Retina (tissue), 1 donor: ENCODE data around the gene ZNF343.
"Not testable (repeated sequence)": the region's sequence is repeated elsewhere in the genome, so short reads cannot be mapped to it uniquely, and the experiment has no call there.

Source experiments
- DNase-seq: peaks from one replicate; pipeline ENCODE4 v3.0.0-alpha.2; 2016

The ZNF343 gene

DNA sequence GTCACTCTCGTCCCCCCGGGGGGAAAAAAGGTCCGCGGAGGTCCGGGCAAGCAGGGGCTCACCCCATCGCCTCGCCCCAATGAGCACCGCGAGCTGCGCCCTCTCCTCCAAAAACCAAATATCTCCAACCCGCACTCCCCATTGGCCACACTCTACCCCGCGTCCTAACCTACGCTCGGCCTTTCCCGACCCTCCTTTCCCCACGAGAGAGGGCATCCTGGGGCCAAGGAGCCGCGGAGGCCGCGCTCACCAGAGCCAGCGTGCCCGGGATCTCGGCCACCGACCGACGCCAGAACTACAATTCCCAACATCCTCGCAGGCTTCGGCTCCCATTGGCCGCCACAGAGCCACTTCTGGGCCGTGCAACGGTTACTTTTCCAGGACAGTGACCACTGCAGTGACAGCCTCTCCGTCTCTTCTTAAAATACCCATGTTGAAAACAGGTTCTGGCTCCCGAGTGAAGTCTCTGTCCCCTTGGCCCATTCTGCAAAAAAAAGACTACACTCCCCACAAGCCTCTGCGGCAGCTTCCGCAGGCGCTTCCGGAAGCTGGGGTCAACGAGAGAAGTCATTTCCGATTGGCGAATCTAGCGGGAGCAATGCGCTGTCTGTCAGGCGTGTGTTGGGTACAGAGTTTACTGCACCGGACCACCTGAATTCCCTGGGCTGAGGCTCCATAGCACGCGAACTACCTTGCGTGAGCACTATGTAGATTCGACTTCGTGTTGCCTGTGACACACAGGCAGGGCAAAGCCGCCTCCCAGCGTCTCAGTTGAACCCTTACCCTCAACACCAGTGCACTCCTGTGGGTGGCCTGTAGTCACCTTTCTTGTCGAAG is at the start of gene ZNF343:
Gene ZNF343 (minus strand): TSS at position 285 of the 837 bp plus-strand sequence. CDS start 15,020 bp downstream, outside the sequence.
- peak; percentile 99 for DNase-seq

DNA sequence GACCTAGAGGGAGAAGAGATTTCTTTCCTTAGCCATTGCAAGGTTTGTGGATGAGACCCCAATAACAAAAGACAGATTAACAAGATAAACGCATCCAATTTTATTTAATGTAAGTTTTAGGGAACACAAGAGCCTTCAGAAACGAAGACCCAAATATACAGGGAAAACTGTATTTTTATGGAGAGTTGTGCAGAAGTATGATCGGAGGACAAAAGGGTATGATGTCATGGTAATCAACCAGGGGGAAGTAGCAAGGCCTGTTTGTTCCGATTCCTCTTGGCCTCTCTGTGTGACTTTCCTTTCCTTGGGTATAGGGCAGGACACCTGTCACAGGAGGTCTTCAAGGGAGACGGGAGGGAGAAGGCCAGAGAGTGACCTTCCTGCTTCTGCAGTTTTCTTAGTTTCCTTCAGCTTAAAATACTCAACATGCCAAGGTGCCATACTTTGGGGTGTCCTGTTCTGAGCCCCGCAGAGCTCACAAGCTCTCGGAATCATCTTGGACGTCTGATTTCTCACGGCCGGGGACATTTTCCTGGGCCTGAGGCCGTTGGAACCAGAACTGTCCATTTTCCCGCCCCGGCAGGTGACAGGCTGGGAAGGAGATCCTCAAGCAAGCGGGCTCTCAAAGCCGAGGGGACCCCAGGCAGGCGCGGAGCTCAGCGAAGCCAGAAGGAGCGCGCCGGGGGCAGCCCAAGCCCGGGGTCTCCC is 49.3 kb upstream of the ZNF343 start:
- DNase-seq, result no peak

DNA sequence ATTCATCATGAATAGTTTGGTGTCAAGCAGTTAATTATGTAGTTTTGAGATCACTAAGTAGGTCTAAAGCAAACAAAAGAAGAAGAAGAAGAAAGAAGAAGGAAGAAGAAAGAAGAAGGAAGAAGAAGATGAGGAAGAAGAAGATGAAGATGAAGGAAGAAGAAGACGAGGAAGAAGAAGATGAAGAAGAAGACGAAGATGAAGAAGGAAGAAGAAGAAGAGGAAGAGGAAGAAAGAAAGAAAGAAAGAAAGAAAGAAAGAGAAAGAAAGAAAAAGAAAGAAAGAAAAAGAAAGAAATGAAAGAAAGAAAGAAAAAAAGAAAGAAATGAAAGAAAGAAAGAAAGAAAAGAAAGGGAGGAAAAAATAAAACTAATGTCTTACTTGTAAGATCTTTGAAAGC is 36.9 kb upstream of the ZNF343 start:
- no peak for DNase-seq

DNA sequence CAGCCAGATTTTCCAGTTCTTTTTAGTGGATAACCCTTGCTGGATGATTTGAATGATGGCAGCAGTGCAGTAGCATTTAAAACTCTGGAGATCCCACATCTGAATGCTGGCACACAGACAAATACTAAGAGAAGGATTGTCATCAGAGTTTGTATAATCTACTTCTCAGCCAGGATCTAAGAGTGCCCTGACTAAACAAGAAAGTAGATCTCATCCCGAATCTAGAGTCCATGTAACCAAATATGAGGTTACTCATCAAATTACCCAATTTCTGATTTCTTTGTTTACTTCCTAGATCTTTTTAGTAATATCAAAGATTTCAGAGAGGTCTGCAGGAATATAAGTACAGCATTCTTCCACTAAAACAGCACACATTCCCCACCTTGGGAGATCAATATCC is 35.5 kb upstream of the ZNF343 start:
- DNase-seq, result no peak

DNA sequence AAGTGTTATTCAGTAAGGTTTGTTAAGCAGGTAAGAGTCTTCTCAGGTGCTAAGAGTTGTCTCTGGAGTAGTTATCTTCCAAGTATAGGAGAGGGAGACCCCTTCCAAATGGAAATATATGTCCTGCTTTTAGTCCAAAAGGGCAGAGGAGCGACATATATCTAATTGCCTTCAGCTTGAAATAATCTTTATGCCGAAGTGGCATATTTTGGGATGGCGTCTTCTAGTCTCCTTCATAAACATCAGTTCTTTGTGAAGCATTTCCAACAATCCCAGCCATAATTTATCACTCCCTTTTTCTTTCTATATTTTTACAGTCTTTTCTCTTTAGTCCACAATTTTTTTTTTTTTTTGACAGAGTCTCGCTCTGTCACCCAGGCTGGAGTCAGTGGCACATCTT is 33.6 kb upstream of the ZNF343 start:
- DNase-seq, result no peak

DNA sequence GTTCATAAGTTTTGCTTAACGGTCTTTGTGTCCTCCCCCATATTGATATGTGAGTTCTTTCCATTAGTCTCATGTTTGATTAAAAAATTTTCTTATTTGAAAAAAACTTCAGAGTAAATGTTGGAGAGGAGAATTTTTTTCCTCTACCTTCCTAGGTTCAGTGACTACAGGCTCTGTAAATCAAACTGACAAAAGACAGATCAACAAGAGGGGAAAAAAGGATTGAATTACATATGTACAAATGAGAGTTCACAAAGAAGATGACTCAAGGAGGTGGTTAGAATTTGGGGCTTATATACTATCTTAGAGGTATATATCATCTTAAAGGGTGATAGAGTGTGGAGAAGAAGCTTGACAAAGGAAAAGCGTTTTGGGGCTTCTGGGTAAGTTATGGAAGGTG is 33.2 kb upstream of the ZNF343 start:
- DNase-seq, result no peak

DNA sequence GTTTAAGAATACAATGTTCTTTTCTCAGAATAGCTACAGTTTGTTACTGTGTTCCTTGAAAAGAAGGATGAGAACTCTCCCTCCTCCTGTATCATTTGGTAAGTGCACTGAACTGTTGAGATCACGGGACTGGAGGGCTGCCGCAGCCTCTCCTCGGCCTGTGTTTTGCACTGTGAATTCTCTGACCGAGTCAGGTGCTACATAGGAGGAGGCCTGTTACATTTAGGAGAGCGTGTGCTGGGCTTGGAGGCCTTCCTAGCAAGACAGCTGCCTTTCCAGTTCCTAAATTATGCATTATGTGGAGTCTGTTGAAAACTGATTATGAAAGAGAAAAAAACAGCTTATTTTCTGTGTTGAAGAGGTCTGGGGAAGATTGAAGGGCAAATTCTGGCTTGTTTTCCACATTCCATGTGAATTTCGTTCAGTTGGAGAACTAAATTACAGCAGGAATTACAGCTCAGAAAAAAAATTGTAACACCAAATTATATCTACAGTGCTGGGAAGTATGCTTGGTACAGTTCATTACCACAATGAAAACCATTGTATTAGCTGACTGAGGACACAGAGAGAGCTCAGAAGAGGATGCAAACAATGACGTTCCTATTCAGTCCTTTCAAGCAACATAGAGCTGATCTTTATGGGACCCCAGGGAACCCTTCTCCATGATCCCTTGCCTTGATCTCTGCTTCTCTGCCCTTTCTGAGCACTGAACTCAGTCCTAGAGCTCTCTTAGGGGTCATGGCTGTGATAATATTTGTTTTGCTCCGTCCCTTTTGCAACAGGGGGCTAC is 30.4 kb upstream of the ZNF343 start:
- DNase-seq, result peak; percentile 40

DNA sequence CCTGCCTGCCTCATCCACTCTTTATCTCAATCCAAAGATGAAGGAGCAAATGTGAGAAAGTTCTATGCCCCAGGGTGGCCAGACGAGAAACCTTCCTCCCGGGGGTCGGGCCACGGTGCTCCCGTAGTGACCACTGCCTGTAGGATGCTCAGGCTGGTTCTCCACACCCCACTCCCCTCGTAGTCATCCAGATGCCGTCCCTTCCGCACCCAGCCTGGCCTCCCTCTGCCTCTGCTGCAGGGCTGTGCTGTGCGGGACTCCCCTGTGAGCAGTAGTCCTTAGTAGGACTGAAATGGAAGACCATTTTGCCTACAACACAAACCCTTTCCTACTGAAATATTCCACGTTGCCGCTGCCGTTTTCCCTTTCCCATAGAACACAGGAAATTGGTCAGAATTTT is 29.6 kb upstream of the ZNF343 start:
- DNase-seq, result no peak

DNA sequence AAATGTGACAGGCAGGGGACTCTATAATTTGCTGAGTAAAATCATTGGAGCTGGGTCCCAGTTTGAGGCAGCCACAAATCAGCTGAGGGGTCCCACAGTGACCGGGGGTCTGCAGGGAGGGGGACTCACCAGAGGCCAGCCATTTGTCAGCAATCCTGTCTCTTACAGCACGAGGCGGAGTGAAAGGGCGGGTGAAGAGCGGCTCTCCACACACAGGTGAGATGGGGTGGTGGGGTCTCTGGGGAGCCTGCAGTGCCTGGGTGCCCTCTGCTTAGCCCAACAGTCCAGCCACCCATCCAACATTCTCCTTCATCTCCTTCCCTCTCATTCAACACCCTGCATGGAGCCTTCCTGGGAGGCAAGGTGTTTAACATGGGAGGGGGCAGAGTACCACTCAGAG is 28.4 kb upstream of the ZNF343 start:
- DNase-seq, result no peak

DNA sequence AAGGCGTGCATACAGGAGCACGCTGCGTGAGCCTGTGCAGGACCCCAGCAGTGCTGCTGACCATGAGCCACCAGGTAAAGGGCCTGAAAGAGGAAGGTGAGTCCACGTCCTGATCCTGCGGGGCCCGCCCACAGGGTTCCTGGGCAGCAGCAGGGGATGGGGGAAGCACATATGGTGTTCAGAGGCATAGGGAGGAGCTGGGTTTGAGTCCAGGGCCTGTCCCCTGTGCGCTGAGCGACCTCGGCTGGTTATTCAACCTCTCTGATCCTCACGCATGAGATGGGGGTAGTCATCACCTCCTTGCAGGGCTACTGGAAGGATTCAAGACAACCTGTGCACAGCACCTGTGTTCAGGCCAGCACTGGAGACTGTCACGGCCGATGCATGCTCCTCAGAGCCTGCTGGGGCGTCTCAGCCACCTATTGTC is 27.9 kb upstream of the ZNF343 start, which contains the start of gene TMC2:
Gene TMC2 (plus strand): TSS at position 14 of the 427 bp plus-strand sequence. CDS start 49 bp downstream, at position 63.
- no peak for DNase-seq

DNA sequence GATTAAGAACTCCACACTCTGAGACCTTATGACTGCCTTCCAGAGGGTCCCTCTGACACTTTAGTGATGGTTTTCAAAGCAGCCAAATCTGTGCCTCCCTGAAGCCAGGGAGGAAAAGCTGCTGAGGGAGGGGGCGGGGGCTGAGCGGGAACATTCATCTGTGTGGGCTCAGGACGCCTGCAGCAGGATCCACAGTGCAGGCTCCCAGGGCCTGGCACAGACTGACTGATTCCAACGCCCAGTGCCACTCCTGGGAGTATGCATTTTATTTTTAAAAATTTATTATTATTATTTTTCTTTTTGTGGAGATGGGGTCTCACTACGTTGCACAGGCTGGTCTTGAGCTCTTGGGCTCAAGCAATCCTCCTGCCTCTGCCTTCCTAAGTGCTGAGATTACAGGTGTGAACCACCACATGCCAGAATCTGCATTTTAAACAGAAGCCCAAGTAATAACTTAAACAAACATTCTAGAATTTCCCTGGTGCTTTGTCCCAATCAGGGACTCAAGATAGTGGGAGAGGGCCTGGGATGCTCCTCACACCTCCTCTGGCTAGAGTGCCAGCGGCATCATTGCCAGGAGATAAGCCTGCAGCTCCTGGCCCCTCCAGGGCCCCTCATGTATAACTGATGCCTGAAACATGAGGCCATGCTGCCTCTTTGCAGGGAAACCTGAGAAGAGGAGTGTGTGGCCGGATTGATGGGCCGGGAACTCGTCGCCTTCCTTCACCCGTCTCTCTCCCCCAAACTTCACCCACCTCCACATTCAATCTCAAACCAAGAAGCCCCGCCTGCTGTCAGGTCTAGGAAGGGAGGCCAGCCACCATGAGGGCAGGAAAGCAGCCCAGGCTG is 27.2 kb upstream of the ZNF343 start:
- no peak for DNase-seq

DNA sequence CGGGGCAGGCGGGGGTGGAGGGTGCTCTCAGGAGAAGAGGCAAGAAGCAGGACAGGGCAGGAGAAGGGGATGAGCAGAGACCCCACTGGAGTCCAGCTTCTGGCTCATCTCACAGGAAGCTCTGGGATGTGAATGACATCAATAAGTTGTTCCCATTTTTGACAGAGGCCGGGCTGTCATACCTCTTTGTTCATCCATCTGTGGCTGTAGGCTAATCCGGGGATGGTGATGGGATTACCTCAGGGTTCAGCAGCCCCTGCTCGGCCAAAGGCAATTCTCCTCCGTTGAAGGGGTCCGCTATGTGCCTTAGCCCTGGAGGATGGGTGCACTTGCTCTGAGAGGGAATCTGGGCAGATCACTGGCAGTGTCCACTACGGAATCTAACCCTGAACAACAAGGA is 24.4 kb upstream of the ZNF343 start:
- DNase-seq, result peak; percentile 42

DNA sequence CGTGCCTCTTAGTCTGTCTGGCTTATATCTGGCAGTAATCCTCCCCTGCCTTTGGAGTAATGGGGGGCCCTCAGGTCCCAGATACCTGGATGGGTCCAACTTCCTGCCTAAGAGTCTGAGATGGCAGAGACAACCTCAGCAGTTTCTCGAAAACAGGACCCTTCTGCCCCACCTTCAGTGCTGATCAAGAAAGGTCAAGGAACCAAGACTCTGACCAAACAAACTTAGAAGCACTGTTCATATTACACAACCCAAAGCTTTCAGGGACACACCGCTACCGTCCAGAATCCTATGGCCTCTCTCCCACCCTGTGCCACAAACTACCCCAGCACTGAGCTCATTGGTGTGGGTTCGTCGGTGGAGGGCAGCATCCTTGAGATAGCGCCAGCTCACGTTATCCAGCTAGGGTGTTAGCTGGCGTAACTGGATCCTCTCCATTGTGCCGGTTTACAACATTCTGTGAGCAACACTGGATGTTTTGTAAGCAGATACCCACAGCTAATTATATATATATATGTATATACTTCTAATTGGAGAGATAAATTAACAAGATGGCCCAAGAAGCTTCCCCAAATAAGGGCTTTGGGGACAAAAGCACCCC is 20.1 kb upstream of the ZNF343 start:
- no peak for DNase-seq

DNA sequence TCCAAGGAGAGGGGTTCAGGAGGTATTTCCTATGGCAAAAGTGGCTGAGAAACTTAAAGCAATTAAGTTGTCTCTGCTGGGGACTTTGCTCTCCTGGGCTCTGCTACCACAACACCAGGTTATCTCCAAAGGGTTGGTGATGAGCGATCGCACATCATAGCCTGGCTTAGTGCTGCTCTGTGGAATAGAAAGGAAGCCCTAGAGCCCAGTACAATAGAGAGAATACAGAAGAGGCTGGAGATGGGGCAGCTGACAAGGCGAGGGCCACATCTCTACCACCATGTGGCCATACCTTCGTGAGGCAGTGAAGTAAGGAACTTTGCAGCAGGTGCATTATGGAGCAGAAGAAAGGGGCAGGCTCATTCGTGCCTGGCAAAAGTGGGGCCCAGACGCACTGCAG is 19.0 kb upstream of the ZNF343 start:
- no peak for DNase-seq

DNA sequence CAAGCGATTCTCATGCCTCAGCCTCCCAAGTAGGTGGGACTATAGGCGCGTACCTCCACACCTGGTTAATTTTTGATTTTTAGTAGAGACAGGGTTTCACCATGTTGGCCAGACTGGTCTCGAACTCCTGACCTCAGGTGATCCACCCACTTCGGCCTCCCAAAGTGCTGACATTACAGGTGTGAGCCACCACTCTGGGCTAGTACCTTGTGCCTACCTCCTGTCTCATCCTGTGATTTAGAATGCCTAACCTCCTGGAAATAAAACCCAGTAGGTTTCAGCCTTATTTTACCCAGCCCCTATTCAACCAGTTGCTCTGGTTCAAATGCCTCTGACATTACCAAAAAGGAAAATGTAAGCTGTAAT is 17.5 kb upstream of the ZNF343 start:
- DNase-seq, result not testable (repeated sequence)

DNA sequence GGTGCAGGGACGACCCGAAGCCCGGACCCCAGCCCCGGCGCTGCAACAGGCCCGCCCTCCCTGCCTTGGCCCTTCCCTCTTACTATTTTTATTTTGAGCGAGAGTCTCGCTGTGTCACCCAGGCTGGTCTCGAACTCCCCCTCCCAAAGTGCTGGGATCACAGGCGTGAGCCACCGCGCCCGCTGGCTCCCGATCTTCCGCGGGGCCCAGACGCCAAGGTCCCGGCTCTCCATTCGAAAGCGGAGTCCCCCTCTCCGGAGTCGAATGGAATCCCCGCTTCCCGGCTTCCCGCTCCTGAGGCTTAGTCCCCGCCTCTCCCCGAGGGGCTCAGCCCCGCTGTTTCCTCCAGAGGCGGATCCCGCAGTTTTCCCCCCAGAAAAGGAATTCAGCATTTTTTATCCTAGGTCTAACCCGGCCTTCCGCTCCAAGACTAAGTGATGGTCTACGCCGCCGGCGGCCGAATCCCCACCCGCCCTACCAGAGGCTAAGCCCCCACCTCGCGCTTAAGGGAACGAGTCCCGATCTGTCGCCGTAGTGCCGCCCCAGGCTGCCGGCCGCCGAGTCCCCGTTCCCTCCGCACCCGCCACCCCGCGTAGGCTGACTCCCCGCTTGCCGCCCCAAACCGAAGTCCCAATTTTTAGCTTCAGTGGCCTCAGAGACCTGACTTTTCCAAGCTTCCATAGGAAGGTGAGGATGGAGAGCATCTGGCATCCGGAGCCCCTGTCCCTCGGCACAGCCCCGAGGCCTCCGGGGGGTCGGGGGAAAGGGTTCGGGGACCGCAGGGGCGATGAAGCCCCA is 16.2 kb upstream of the ZNF343 start:
- DNase-seq, result no peak

DNA sequence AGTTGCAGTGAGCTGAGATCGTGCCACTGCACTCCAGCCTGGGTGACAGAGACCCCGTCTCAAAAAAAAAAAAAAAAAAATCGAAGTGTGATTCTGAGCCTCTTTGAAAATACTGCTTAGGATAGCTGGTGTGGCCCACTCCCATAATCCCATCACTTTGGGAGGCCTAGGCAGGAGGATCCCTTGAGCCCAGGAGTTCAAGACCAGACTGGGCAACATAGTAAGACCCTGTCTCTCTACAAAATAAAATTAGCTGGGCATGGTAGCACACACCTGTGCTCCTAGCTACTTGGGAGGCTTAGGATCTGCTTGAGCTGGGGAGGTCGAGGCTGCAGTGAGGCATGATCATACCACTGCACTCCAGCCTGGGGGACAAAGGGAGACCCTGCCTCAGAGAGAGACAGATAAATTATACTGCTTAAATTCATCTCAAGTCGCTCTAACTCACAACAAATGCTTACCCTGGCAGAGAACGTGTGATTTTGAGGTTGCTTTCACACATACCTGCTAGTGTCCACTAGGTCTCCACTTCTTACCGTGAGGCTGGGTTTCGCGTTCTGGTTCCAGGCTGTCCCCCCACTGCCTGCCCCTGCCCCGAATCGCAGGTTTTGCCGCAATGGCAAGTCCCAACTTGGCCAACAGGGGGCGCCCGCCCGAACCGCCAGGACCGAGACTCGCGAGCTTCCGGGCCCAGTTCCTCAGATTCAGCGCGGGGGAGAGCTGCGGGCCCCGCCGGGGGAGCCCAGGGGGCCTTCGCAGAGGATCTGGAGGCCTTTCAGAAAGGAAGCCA is 15.4 kb upstream of the ZNF343 start:
- peak; percentile 95 for DNase-seq

DNA sequence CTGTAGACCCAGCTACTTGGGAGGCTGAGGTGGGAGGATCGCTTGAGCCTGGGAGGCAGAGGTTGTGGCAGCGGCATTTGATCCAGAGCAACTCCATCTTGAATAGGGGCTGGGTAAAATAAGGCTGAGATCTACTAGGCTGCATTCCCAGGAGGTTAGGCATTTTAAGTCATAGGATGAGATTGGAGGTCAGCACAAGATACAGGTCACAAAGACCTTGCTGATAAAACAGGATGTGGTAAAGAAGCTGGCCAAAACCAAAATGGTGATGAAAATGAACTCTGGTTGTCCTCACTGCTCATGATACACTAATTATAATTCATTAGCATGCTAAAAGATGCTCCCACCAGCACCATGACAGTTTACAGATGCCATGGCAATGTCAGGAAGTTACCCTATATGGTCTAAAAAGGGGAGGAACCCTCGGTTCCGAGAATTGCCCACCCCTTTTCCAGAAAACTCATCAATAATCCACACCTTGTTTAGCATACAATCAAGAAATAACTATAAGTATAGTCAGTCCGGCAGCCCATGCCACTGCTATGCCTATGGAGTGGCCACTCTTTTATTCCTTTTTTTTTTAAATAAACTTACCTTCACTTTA is 14.2 kb upstream of the ZNF343 start:
- not testable (repeated sequence) for DNase-seq

DNA sequence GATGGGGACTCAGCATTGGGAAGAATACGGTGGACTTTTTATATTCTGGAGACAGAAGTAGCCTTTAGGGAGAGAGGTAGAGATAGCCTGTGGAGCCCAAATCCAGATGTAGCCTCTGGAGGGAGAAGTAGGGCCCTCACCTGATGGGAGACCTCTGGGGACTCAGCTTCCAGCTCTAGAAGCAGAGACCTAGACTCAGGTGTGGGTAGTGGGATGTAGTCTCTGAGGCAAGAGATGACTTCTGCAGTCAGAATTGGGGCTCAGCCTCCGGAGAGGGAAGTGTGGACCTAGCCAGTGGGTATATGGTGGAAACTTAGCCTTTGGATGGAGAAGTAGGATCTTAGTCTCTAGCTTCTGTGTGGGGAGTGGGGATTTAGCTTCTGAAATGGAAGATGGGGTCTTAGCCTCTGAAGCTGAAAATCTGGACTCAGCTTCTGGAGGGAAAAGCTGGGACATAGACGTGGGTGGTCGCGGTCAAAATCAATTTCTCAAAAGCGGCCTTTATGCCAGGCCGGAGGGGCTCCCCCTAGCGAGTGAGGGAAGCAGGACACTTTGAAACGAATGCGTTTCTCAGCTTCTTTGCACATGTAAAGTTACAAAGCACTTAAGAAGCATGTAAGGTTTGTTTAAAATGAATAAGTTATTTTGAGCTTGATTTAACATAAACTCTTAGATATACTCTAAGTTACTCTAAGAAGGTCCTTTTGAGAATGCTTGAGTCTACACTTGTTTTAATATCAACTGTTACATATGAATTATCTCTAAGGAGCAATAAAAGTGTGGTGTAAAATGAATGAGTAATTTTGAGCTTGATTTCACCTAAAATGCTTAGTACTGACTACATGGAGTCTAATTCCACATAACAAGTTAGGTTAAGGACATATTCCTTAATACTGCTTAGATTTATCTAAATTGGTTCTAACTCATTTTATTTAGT is 12.9 kb upstream of the ZNF343 start:
- peak; percentile 60 for DNase-seq
